WTC11 (cell line): Measurements from ENCODE around the gene LHX3. TPM values are rescaled to one million over a fixed set of nuclear protein-coding genes. Genes with fewer than 3 reads are reported as not detected.
A peak's percentile ranks its signal among the peaks of the same experiment; 100 is the strongest.

ENCODE experiments used
- ATAC-seq: fragments of 200-7000 bp; cut with Tn5 transposase; 2 replicates; pipeline ENCODE4 v1.10.0; 2021; ENCODE audit warnings: mild to moderate bottlenecking, moderate library complexity
- CTCF ChIA-PET: fragments of 300-600 bp; sonication (Branson Sonifier 250); formaldehyde crosslinking; loops from one replicate; lab custom pipeline; 2021; ENCODE audit warnings: antibody characterized with exemption; lab: Charles Lee
- POLR2A ChIA-PET: fragments of 350-600 bp; sonication (Branson Sonifier 250); formaldehyde crosslinking; loops from one replicate; lab custom pipeline; 2021; ENCODE audit warnings: antibody characterized with exemption; lab: Charles Lee
- DNase-seq: peaks from one replicate; pipeline ENCODE4 v3.0.0; 2021; ENCODE audit warnings: low spot score
- H3K27ac Mint-ChIP-seq: 2 replicates; pipeline ENCODE4 v1.8.0; 2021; ENCODE audit warnings: mixed read lengths
- H3K27me3 Mint-ChIP-seq: 2 replicates; pipeline ENCODE4 v1.8.0; 2021; ENCODE audit warnings: low read depth, mild to moderate bottlenecking, moderate library complexity, mixed read lengths
- H3K36me3 Mint-ChIP-seq: 2 replicates; pipeline ENCODE4 v1.8.0; 2021; ENCODE audit warnings: mixed read lengths
- H3K4me1 Mint-ChIP-seq: 2 replicates; pipeline ENCODE4 v1.8.0; 2022; ENCODE audit warnings: mixed read lengths
- H3K4me3 Mint-ChIP-seq: 2 replicates; pipeline ENCODE4 v1.8.0; 2021; ENCODE audit warnings: mild to moderate bottlenecking, moderate library complexity, mixed read lengths
- H3K9me3 Mint-ChIP-seq: 2 replicates; pipeline ENCODE4 v1.8.0; 2021; ENCODE audit warnings: mixed read lengths
- ERG ChIP-seq: fragments of 250-450 bp; sonication (Bioruptor Pico); IDR thresholded peaks from 2 replicates; pipeline ENCODE4 v1.8.0; 2021; ENCODE audit warnings: mild to moderate bottlenecking
- ESRRA ChIP-seq: sonication (generic); formaldehyde crosslinking; IDR thresholded peaks from 2 replicates; pipeline ENCODE4 v1.8.1; 2022; ENCODE audit warnings: mild to moderate bottlenecking, missing genetic modification reagents, borderline replicate concordance
- GABPB1 ChIP-seq: sonication (generic); formaldehyde crosslinking; IDR thresholded peaks from 2 replicates; pipeline ENCODE4 v1.8.1; 2023; ENCODE audit warnings: mild to moderate bottlenecking, missing genetic modification reagents
- GRHL2 ChIP-seq: fragments of 250-450 bp; sonication (Bioruptor Pico); IDR thresholded peaks from 2 replicates; pipeline ENCODE4 v1.8.0; 2022; ENCODE audit warnings: mild to moderate bottlenecking, moderate library complexity; ENCODE audit not compliant: insufficient replicate concordance, severe bottlenecking
- JUN ChIP-seq: sonication (generic); formaldehyde crosslinking; IDR thresholded peaks from 2 replicates; pipeline ENCODE4 v1.8.0; 2023; ENCODE audit warnings: mild to moderate bottlenecking, missing genetic modification reagents
- MAX ChIP-seq: sonication (generic); formaldehyde crosslinking; IDR thresholded peaks from 2 replicates; pipeline ENCODE4 v1.8.0; 2022; ENCODE audit warnings: mild to moderate bottlenecking, missing genetic modification reagents
- NR2C2 ChIP-seq: sonication (generic); formaldehyde crosslinking; IDR thresholded peaks from 2 replicates; pipeline ENCODE4 v1.8.0; 2022; ENCODE audit warnings: mild to moderate bottlenecking, missing genetic modification reagents
- RELA ChIP-seq: sonication (generic); formaldehyde crosslinking; IDR thresholded peaks from 2 replicates; pipeline ENCODE4 v1.8.1; 2022; ENCODE audit warnings: missing genetic modification reagents, mild to moderate bottlenecking, borderline replicate concordance
- USF1 ChIP-seq: sonication (generic); formaldehyde crosslinking; IDR thresholded peaks from 2 replicates; pipeline ENCODE4 v1.8.0; 2022; ENCODE audit warnings: mild to moderate bottlenecking, missing genetic modification reagents
- ZNF263 ChIP-seq: sonication (generic); formaldehyde crosslinking; IDR thresholded peaks from 2 replicates; pipeline ENCODE4 v1.8.1; 2022; ENCODE audit warnings: low read depth, mild to moderate bottlenecking, moderate library complexity, missing genetic modification reagents
- ZNF396 ChIP-seq: fragments of 250-450 bp; sonication (Bioruptor Pico); IDR thresholded peaks from 2 replicates; pipeline ENCODE4 v1.8.0; 2021; ENCODE audit warnings: mild to moderate bottlenecking, moderate library complexity, borderline replicate concordance
- ZNF416 ChIP-seq: fragments of 250-450 bp; sonication (Bioruptor Pico); IDR thresholded peaks from 2 replicates; pipeline ENCODE4 v1.9.0; 2021; ENCODE audit warnings: mild to moderate bottlenecking, inconsistent platforms
- total RNA-seq: library from RNA; stranded (reverse); gene quantifications from 3 replicates; pipeline ENCODE4 v1.2.3, GENCODE V29; 2021
- TF ChIP-seq, protein P1 (sequence below): sonication (generic); formaldehyde crosslinking; IDR thresholded peaks from 2 replicates; pipeline ENCODE4 v1.8.1; 2022; ENCODE audit warnings: mild to moderate bottlenecking, moderate library complexity, missing genetic modification reagents
- TF ChIP-seq, protein P2 (sequence below): fragments of 250-450 bp; sonication (Bioruptor Pico); IDR thresholded peaks from 2 replicates; pipeline ENCODE4 v1.9.0; 2021; ENCODE audit warnings: mild to moderate bottlenecking
- TF ChIP-seq, protein P3 (sequence below): sonication (generic); formaldehyde crosslinking; conservative IDR thresholded peaks from 2 replicates; pipeline ENCODE4 v1.8.1; 2022; ENCODE audit warnings: mild to moderate bottlenecking, missing genetic modification reagents
- TF ChIP-seq, protein P4 (sequence below): sonication (generic); formaldehyde crosslinking; IDR thresholded peaks from 2 replicates; pipeline ENCODE4 v1.8.1; 2022; ENCODE audit warnings: low read depth, missing genetic modification reagents, borderline replicate concordance
- TF ChIP-seq, protein P5 (sequence below): sonication (generic); formaldehyde crosslinking; IDR thresholded peaks from 2 replicates; pipeline ENCODE4 v1.8.1; 2023; ENCODE audit warnings: mild to moderate bottlenecking, missing genetic modification reagents
- TF ChIP-seq, protein P6 (sequence below): fragments of 250-450 bp; sonication (Bioruptor Pico); IDR thresholded peaks from 2 replicates; pipeline ENCODE4 v2.1.2; 2022; ENCODE audit warnings: mild to moderate bottlenecking, moderate library complexity
- TF ChIP-seq, protein P7 (sequence below): fragments of 250-450 bp; sonication (Bioruptor Pico); IDR thresholded peaks from 2 replicates; pipeline ENCODE4 v1.9.0; 2021; ENCODE audit warnings: mild to moderate bottlenecking

Gene LHX3
- total RNA-seq, 1 experiment from 2014 or later, result not detected

GRCh38 chr9:136233411-136233810, 28.5 kb upstream of the LHX3 start:
- TF ChIP-seq RELA (no peak), ERG (CRISPR knock-in tag) (no peak), ZNF416 (CRISPR knock-in tag) (no peak), GABPB1 (CRISPR knock-in tag) (no peak), MAX (no peak), GRHL2 (CRISPR knock-in tag) (no peak), ZNF396 (CRISPR knock-in tag) (no peak), JUN (CRISPR knock-in tag) (no peak), NR2C2 (CRISPR knock-in tag) (no peak), USF1 (CRISPR knock-in tag) (no peak), ZNF263 (CRISPR knock-in tag) (no peak)
- TF ChIP-seq, protein P1, sequence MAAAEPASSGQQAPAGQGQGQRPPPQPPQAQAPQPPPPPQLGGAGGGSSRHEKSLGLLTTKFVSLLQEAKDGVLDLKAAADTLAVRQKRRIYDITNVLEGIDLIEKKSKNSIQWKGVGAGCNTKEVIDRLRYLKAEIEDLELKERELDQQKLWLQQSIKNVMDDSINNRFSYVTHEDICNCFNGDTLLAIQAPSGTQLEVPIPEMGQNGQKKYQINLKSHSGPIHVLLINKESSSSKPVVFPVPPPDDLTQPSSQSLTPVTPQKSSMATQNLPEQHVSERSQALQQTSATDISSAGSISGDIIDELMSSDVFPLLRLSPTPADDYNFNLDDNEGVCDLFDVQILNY (CRISPR knock-in tag), result no peak
- TF ChIP-seq, protein P2, sequence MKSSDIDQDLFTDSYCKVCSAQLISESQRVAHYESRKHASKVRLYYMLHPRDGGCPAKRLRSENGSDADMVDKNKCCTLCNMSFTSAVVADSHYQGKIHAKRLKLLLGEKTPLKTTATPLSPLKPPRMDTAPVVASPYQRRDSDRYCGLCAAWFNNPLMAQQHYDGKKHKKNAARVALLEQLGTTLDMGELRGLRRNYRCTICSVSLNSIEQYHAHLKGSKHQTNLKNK (CRISPR knock-in tag), result no peak
- TF ChIP-seq, protein P3, sequence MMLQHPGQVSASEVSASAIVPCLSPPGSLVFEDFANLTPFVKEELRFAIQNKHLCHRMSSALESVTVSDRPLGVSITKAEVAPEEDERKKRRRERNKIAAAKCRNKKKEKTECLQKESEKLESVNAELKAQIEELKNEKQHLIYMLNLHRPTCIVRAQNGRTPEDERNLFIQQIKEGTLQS (CRISPR knock-in tag), result no peak
- TF ChIP-seq, protein P4, sequence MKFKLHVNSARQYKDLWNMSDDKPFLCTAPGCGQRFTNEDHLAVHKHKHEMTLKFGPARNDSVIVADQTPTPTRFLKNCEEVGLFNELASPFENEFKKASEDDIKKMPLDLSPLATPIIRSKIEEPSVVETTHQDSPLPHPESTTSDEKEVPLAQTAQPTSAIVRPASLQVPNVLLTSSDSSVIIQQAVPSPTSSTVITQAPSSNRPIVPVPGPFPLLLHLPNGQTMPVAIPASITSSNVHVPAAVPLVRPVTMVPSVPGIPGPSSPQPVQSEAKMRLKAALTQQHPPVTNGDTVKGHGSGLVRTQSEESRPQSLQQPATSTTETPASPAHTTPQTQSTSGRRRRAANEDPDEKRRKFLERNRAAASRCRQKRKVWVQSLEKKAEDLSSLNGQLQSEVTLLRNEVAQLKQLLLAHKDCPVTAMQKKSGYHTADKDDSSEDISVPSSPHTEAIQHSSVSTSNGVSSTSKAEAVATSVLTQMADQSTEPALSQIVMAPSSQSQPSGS (CRISPR knock-in tag), result no peak
- TF ChIP-seq, protein P5, sequence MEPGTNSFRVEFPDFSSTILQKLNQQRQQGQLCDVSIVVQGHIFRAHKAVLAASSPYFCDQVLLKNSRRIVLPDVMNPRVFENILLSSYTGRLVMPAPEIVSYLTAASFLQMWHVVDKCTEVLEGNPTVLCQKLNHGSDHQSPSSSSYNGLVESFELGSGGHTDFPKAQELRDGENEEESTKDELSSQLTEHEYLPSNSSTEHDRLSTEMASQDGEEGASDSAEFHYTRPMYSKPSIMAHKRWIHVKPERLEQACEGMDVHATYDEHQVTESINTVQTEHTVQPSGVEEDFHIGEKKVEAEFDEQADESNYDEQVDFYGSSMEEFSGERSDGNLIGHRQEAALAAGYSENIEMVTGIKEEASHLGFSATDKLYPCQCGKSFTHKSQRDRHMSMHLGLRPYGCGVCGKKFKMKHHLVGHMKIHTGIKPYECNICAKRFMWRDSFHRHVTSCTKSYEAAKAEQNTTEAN (CRISPR knock-in tag), result no peak
- TF ChIP-seq, protein P6, sequence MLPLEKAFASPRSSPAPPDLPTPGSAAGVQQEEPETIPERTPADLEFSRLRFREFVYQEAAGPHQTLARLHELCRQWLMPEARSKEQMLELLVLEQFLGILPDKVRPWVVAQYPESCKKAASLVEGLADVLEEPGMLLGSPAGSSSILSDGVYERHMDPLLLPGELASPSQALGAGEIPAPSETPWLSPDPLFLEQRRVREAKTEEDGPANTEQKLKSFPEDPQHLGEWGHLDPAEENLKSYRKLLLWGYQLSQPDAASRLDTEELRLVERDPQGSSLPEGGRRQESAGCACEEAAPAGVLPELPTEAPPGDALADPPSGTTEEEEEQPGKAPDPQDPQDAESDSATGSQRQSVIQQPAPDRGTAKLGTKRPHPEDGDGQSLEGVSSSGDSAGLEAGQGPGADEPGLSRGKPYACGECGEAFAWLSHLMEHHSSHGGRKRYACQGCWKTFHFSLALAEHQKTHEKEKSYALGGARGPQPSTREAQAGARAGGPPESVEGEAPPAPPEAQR (CRISPR knock-in tag), result no peak
- POLR2A ChIA-PET, result no interaction called here
- Mint-ChIP-seq H3K4me1 (peaks cover 4% of the 10 kb centered on the region; the same call in 1 of the 2 replicates), H3K9me3 (no peaks in the 10 kb centered on the region), H3K27ac (peak overlapping the region; percentile 91), H3K36me3 (peaks cover 10% of the 10 kb centered on the region), H3K27me3 (no peaks in the 10 kb centered on the region), H3K4me3 (no peak overlapping the region)
- ATAC-seq (no peak), DNase-seq (no peak)
- CTCF ChIA-PET, result no interaction called here

- peaks cover 4% of the 10 kb centered on the region; the same call in 1 of the 2 replicates for H3K4me1 Mint-ChIP-seq
- peak overlapping the region; percentile 91 for H3K27ac Mint-ChIP-seq
- H3K9me3 Mint-ChIP-seq, result no peaks in the 10 kb centered on the region
- DNase-seq (no peak), ATAC-seq (no peak)
- POLR2A ChIA-PET, result no interaction called here
- H3K4me3 Mint-ChIP-seq, result no peak overlapping the region
- H3K27me3 Mint-ChIP-seq, result no peaks in the 10 kb centered on the region
- H3K36me3 Mint-ChIP-seq, result peaks cover 10% of the 10 kb centered on the region
- CTCF ChIA-PET, result interaction anchor here (0.6 kb wide), 1 partner anchor 617 kb away, joined by 5 read pairs; no protein-coding TSS in a partner anchor
- TF ChIP-seq, protein P4 (CRISPR knock-in tag), result no peak
- TF ChIP-seq, protein P5 (CRISPR knock-in tag), result no peak
- no peak for TF ChIP-seq ESRRA
- TF ChIP-seq, protein P7, sequence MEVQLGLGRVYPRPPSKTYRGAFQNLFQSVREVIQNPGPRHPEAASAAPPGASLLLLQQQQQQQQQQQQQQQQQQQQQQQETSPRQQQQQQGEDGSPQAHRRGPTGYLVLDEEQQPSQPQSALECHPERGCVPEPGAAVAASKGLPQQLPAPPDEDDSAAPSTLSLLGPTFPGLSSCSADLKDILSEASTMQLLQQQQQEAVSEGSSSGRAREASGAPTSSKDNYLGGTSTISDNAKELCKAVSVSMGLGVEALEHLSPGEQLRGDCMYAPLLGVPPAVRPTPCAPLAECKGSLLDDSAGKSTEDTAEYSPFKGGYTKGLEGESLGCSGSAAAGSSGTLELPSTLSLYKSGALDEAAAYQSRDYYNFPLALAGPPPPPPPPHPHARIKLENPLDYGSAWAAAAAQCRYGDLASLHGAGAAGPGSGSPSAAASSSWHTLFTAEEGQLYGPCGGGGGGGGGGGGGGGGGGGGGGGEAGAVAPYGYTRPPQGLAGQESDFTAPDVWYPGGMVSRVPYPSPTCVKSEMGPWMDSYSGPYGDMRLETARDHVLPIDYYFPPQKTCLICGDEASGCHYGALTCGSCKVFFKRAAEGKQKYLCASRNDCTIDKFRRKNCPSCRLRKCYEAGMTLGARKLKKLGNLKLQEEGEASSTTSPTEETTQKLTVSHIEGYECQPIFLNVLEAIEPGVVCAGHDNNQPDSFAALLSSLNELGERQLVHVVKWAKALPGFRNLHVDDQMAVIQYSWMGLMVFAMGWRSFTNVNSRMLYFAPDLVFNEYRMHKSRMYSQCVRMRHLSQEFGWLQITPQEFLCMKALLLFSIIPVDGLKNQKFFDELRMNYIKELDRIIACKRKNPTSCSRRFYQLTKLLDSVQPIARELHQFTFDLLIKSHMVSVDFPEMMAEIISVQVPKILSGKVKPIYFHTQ (CRISPR knock-in tag), result no peak
Measured at GRCh38 chr9:136232969-136233368, 28.0 kb upstream of the LHX3 start.
